Measurements from ENCODE around the gene TEKT3. TPM values are rescaled to one million over a fixed set of nuclear protein-coding genes. Genes with fewer than 3 reads are reported as not detected.

The TEKT3 gene
- total RNA-seq, 4 donors from 2014 or later: not detected

- H3K27ac ChIP-seq: no peak overlapping the region
- in situ Hi-C loops (cut with MboI; ENCODE audit: low sequenced_read_pairs in 4 of 4) (no loop called here), intact Hi-C loops (cut with DNase I; ENCODE audit: low total_unique reads) (no loop called here)
- TF ChIP-seq POLR2A (IDR thresholded peaks at IDR 0.05): no peak
- no peak for TF ChIP-seq CTCF (IDR thresholded peaks at IDR 0.05 in 4 of 5, conservative IDR thresholded peaks at IDR 0.05 in 1 of 5)
- no peaks in the 10 kb centered on the region for H3K36me3 ChIP-seq
- no peaks in the 10 kb centered on the region for H3K4me1 ChIP-seq
- ATAC-seq (no peak), DNase-seq (no peak)
- H3K27me3 ChIP-seq: no peaks in the 10 kb centered on the region
- no peak overlapping the region for H3K4me3 ChIP-seq
- H3K9me3 ChIP-seq: no peaks in the 10 kb centered on the region
Measured at GRCh38 chr17:15293558-15293957, 47.8 kb downstream of the TEKT3 start.

GRCh38 chr17:15291674-15292361 is 49.6 kb downstream of the TEKT3 start:
- Histone ChIP-seq H3K9me3 (no peaks in the 10 kb centered on the region), H3K4me1 (peaks cover 0 to 4% of the 10 kb centered on the region in 2 donors), H3K27me3 (no peaks in the 10 kb centered on the region), H3K36me3 (no peaks in the 10 kb centered on the region), H3K4me3 (no peak overlapping the region), H3K27ac (no peak overlapping the region)
- intact Hi-C loops (cut with DNase I; ENCODE audit: low total_unique reads): no loop called here
- TF ChIP-seq CTCF (IDR thresholded peaks at IDR 0.05 in 4 of 5, conservative IDR thresholded peaks at IDR 0.05 in 1 of 5) (no peak), POLR2A (IDR thresholded peaks at IDR 0.05) (no peak)
- DNase-seq (no peak), ATAC-seq (no peak)
- in situ Hi-C loops (cut with MboI; ENCODE audit: low sequenced_read_pairs in 4 of 4): no loop called here

- Histone ChIP-seq H3K9me3 (no peaks in the 10 kb centered on the region), H3K4me1 (peaks cover 0 to 4% of the 10 kb centered on the region in 2 donors), H3K4me3 (no peak overlapping the region), H3K27me3 (no peaks in the 10 kb centered on the region), H3K27ac (no peak overlapping the region), H3K36me3 (no peaks in the 10 kb centered on the region)
- no peak for DNase-seq
- intact Hi-C loops (cut with DNase I; ENCODE audit: low total_unique reads) (no loop called here), in situ Hi-C loops (cut with MboI; ENCODE audit: low sequenced_read_pairs in 4 of 4) (no loop called here)
- ATAC-seq: no peak
- TF ChIP-seq CTCF (IDR thresholded peaks at IDR 0.05 in 4 of 5, conservative IDR thresholded peaks at IDR 0.05 in 1 of 5): no peak
- no peak for TF ChIP-seq POLR2A (IDR thresholded peaks at IDR 0.05)
Measured at GRCh38 chr17:15290605-15291004, 50.8 kb downstream of the TEKT3 start.

- DNase-seq (no peak), ATAC-seq (no peak)
- no peak overlapping the region for H3K4me3 ChIP-seq
- peaks cover 0 to 4% of the 10 kb centered on the region in 2 donors for H3K4me1 ChIP-seq
- H3K27ac ChIP-seq: no peak overlapping the region
- H3K27me3 ChIP-seq: no peaks in the 10 kb centered on the region
- no peaks in the 10 kb centered on the region for H3K36me3 ChIP-seq
- intact Hi-C loops (cut with DNase I; ENCODE audit: low total_unique reads): no loop called here
- in situ Hi-C loops (cut with MboI; ENCODE audit: low sequenced_read_pairs in 4 of 4): no loop called here
- TF ChIP-seq POLR2A (IDR thresholded peaks at IDR 0.05) (no peak), CTCF (IDR thresholded peaks at IDR 0.05 in 4 of 5, conservative IDR thresholded peaks at IDR 0.05 in 1 of 5) (no peak)
- H3K9me3 ChIP-seq: no peaks in the 10 kb centered on the region
Measured at GRCh38 chr17:15289285-15290183, 51.9 kb downstream of the TEKT3 start.

Data from gastrocnemius medialis (tissue), 4 donors.